HG03139 (cell line): ENCODE results near the gene PSME4.
"Not testable (repeated sequence)": the region's sequence is repeated elsewhere in the genome, so short reads cannot be mapped to it uniquely, and the experiment has no call there.

Experiments used
- ATAC-seq: cut with Tn5 transposase; IDR thresholded peaks from one replicate; pipeline ENCODE4 v1.9.1; 2021; ENCODE audit not compliant: unreplicated experiment

PSME4 gene

GRCh38 chr2:53886406-53887280 is 84.2 kb downstream of the PSME4 start:
- ATAC-seq, result no peak

- ATAC-seq, result no peak
These were observed 85.9 kb downstream of the PSME4 start for GRCh38 chr2:53884883-53885282.

GRCh38 chr2:53881986-53882385 is 88.8 kb downstream of the PSME4 start:
- no peak for ATAC-seq

- ATAC-seq, result no peak
These were observed 89.4 kb downstream of the PSME4 start for GRCh38 chr2:53881360-53881759.

GRCh38 chr2:53880756-53881155 is 90.0 kb downstream of the PSME4 start:
- no peak for ATAC-seq

GRCh38 chr2:53877556-53877955 is 93.2 kb downstream of the PSME4 start:
- ATAC-seq, result no peak

- ATAC-seq, result no peak
These were observed 93.7 kb downstream of the PSME4 start for GRCh38 chr2:53877112-53877511.

GRCh38 chr2:53874401-53874950 is 96.3 kb downstream of the PSME4 start:
- ATAC-seq, result no peak

GRCh38 chr2:53867773-53868172 is 103.0 kb downstream of the PSME4 start:
- no peak for ATAC-seq

- no peak for ATAC-seq
These were observed 103.6 kb downstream of the PSME4 start for GRCh38 chr2:53867169-53867568.

- no peak for ATAC-seq
These were observed 104.8 kb downstream of the PSME4 start for GRCh38 chr2:53865962-53866361.

- ATAC-seq, result no peak
These were observed 105.5 kb downstream of the PSME4 start for GRCh38 chr2:53865264-53865663.

- ATAC-seq, result no peak
These were observed 107.1 kb downstream of the PSME4 start for GRCh38 chr2:53863538-53864227.

GRCh38 chr2:53861824-53862223 is 109.0 kb downstream of the PSME4 start:
- ATAC-seq, result no peak

- ATAC-seq, result no peak
These were observed 111.3 kb downstream of the PSME4 start, which contains the start of gene GPR75 for GRCh38 chr2:53859206-53860181. GPR75 (minus strand) TSS chr2:53859967; CDS start chr2:53854756, 5,211 bp downstream.

GRCh38 chr2:53856272-53856671 is 114.5 kb downstream of the PSME4 start:
- no peak for ATAC-seq

GRCh38 chr2:53854678-53855077 is 116.1 kb downstream of the PSME4 start:
- ATAC-seq, result no peak

- no peak for ATAC-seq
These were observed 118.3 kb downstream of the PSME4 start for GRCh38 chr2:53852532-53852931.

GRCh38 chr2:53851052-53851757 is 119.6 kb downstream of the PSME4 start:
- ATAC-seq, result not testable (repeated sequence)

GRCh38 chr2:53848062-53848461 is 122.7 kb downstream of the PSME4 start:
- ATAC-seq, result no peak
